Measurements from ENCODE around the gene GCC2.
A peak's percentile ranks its signal among the peaks of the same experiment; 100 is the strongest.

GRCh38 chr2:108417254-108417653, 31.8 kb upstream of the GCC2 start:
- TF ChIP-seq CTCF (conservative IDR thresholded peaks at IDR 0.05; ENCODE audit: low read depth in 2 of 2) (peak; percentile 36 to 65), EZH2 (IDR thresholded peaks at IDR 0.05; ENCODE audit: low read depth, unreplicated experiment) (no peak), POLR2AphosphoS5 (IDR thresholded peaks at IDR 0.05; ENCODE audit: low read depth) (no peak), STAT1 (IDR thresholded peaks at IDR 0.05; ENCODE audit: unreplicated experiment) (no peak), EZH2phosphoT487 (IDR thresholded peaks at IDR 0.05; ENCODE audit: unreplicated experiment) (no peak), REST (IDR thresholded peaks at IDR 0.05; ENCODE audit: unreplicated experiment) (no peak), JUNB (IDR thresholded peaks at IDR 0.05; ENCODE audit: unreplicated experiment) (no peak), NANOG (IDR thresholded peaks at IDR 0.05; ENCODE audit: borderline replicate concordance) (no peak), ETS1 (IDR thresholded peaks at IDR 0.05) (no peak)
